IMR-90 (cell line): ENCODE data around the gene RAP1GAP. TPM values are rescaled to one million over a fixed set of nuclear protein-coding genes. Genes with fewer than 3 reads are reported as not detected.

Experiments
- ATAC-seq: fragments of 200-7000 bp; cut with Tn5 transposase; 2 replicates; pipeline ENCODE4 v1.9.1; 2020; ENCODE audit warnings: low read depth, mild to moderate bottlenecking, moderate library complexity
- BruUV-seq: library from RNA; stranded (reverse); fragments of 400-500 nt; replicated peaks from 2 replicates; lab custom pipeline; 2021; lab: Mats Ljungman, UMichigan
- CTCF ChIA-PET: fragments of 300-600 bp; formaldehyde crosslinking; extraction: SDS; loops from one replicate; lab custom pipeline; 2021; ENCODE audit warnings: antibody characterized with exemption; lab: Yijun Ruan, JAX
- POLR2A ChIA-PET: fragments of 300-600 bp; sonication (Branson Sonifier 250); formaldehyde crosslinking; loops from one replicate; lab custom pipeline; 2022; ENCODE audit warnings: antibody characterized with exemption; ENCODE audit not compliant: unreplicated experiment; lab: Charles Lee
- DNase-seq: peaks from one replicate; pipeline ENCODE4 v3.0.0; 2013
- H2AFZ ChIP-seq: replicated peaks from 2 replicates; pipeline ENCODE3; 2013; ENCODE audit warnings: low read length, mild to moderate bottlenecking; ENCODE audit not compliant: poor library complexity
- H2AK5ac ChIP-seq: 2 replicates; pipeline ENCODE4 v1.6.1; 2013; ENCODE audit warnings: low read depth, low read length, inconsistent platforms
- H2AK9ac ChIP-seq: replicated peaks from 2 replicates; pipeline ENCODE3; 2013; ENCODE audit warnings: mild to moderate bottlenecking, low read depth, low read length, moderate library complexity; ENCODE audit not compliant: poor library complexity
- H2BK120ac ChIP-seq: 2 replicates; pipeline ENCODE4 v1.6.1; 2013; ENCODE audit warnings: low read depth, low read length, inconsistent platforms
- H2BK15ac ChIP-seq: 3 replicates; pipeline ENCODE4 v1.6.1; 2013; ENCODE audit warnings: low read depth, low read length, inconsistent platforms
- H2BK20ac ChIP-seq: 2 replicates; pipeline ENCODE4 v1.6.1; 2013; ENCODE audit warnings: low read depth, mild to moderate bottlenecking, inconsistent platforms, low read length, moderate library complexity
- H2BK5ac ChIP-seq: 2 replicates; pipeline ENCODE4 v1.6.1; 2013; ENCODE audit warnings: mild to moderate bottlenecking, low read depth, low read length, inconsistent platforms; ENCODE audit not compliant: poor library complexity, severe bottlenecking
- H3K14ac ChIP-seq: replicated peaks from 2 replicates; pipeline ENCODE4 v1.6.1; 2013; ENCODE audit warnings: low read depth, low read length, inconsistent platforms
- H3K18ac ChIP-seq: 2 replicates; pipeline ENCODE4 v1.6.1; 2013; ENCODE audit warnings: low read depth, low read length, control low read depth
- H3K23ac ChIP-seq: 2 replicates; pipeline ENCODE4 v1.6.1; 2013; ENCODE audit warnings: low read depth, low read length, inconsistent platforms
- H3K27ac ChIP-seq: 2 replicates; pipeline ENCODE4 v1.5.1; 2013; ENCODE audit warnings: mild to moderate bottlenecking, control low read depth, low read length; ENCODE audit not compliant: insufficient read depth
- H3K27me3 ChIP-seq: 2 replicates; pipeline ENCODE4 v1.6.1; 2013; ENCODE audit warnings: low read length; ENCODE audit not compliant: control insufficient read depth, insufficient read depth
- H3K36me3 ChIP-seq: 2 replicates; pipeline ENCODE4 v1.6.1; 2013; ENCODE audit warnings: low read length, mixed read lengths; ENCODE audit not compliant: control insufficient read depth, insufficient read depth
- H3K4ac ChIP-seq: 2 replicates; pipeline ENCODE4 v1.6.1; 2013; ENCODE audit warnings: low read depth, low read length, inconsistent platforms
- H3K4me1 ChIP-seq: 2 replicates; pipeline ENCODE4 v1.6.1; 2013; ENCODE audit warnings: low read length, mixed read lengths; ENCODE audit not compliant: control insufficient read depth, insufficient read depth
- H3K4me2 ChIP-seq: 2 replicates; pipeline ENCODE4 v1.6.1; 2013; ENCODE audit warnings: low read depth, mild to moderate bottlenecking, control low read depth, low read length, moderate library complexity
- H3K4me3 ChIP-seq: 2 replicates; pipeline ENCODE4 v1.5.1; 2013; ENCODE audit warnings: low read depth, mild to moderate bottlenecking, control low read depth, low read length, moderate library complexity; ENCODE audit not compliant: insufficient read depth
- H3K56ac ChIP-seq: 2 replicates; pipeline ENCODE4 v1.6.1; 2013; ENCODE audit warnings: low read length, inconsistent platforms; ENCODE audit not compliant: insufficient read depth; ENCODE audit errors: extremely low read depth
- H3K79me1 ChIP-seq, 2 experiments: 2 replicates each; pipeline ENCODE4 v1.6.1; 2013; ENCODE audit warnings: low read length in 2 of 2, inconsistent platforms in 1 of 2, low read depth in 1 of 2
- H3K9ac ChIP-seq: 2 replicates; pipeline ENCODE4 v1.6.1; 2013; ENCODE audit warnings: low read depth, low read length, control low read depth
- H3K9me1 ChIP-seq: 2 replicates; pipeline ENCODE4 v1.6.1; 2013; ENCODE audit warnings: low read length, inconsistent platforms; ENCODE audit not compliant: insufficient read depth
- H3K9me3 ChIP-seq: 2 replicates; pipeline ENCODE4 v1.6.1; 2013; ENCODE audit warnings: low read length; ENCODE audit not compliant: control insufficient read depth, insufficient read depth
- H4K20me1 ChIP-seq: 2 replicates; pipeline ENCODE4 v1.6.1; 2013; ENCODE audit warnings: low read length, inconsistent platforms; ENCODE audit not compliant: insufficient read depth
- H4K5ac ChIP-seq: 2 replicates; pipeline ENCODE4 v1.6.1; 2013; ENCODE audit warnings: mild to moderate bottlenecking, low read depth, low read length, control low read depth
- H4K8ac ChIP-seq, 2 experiments: 2 replicates each; pipeline ENCODE4 v1.6.1; 2013; ENCODE audit warnings: low read depth in 2 of 2, low read length in 2 of 2, control low read depth in 1 of 2, inconsistent platforms in 1 of 2
- H4K91ac ChIP-seq: 2 replicates; pipeline ENCODE4 v1.6.1; 2013; ENCODE audit warnings: low read depth, low read length, inconsistent platforms; ENCODE audit not compliant: insufficient read depth
- MXI1 ChIP-seq: IDR thresholded peaks from 2 replicates; pipeline ENCODE4 v1.6.1; 2012; ENCODE audit warnings: low read depth, mild to moderate bottlenecking, low read length, moderate library complexity, borderline replicate concordance
- RAD21 ChIP-seq: IDR thresholded peaks from 2 replicates; pipeline ENCODE4 v1.6.1; 2012; ENCODE audit warnings: low read length, improper control_type of control experiment
- SMC3 ChIP-seq: fragments of 150-350 bp; IDR thresholded peaks from 2 replicates; pipeline ENCODE4 v1.6.1; 2016; ENCODE audit warnings: low read depth, mild to moderate bottlenecking, antibody characterized with exemption, low read length, moderate library complexity
- WGBS, 2 experiments: methylation state at CpG; one replicate each; pipeline versions ENCODE4 v1.1.5 to v1.1.7; 2013; ENCODE audit warnings: missing lambda C conversion rate in 2 of 2; ENCODE audit not compliant: insufficient read length in 1 of 2; ENCODE audit errors: extremely low coverage in 2 of 2; 5-methylcytosine and 5-hydroxymethylcytosine counted together
- dilution Hi-C: fragments of 300-500 bp; cut with HindIII; formaldehyde crosslinking; loops from one replicate; pipeline ENCODE4 v1.14.3; 2018; ENCODE audit warnings: low sequenced_read_pairs; ENCODE audit not compliant: unreplicated experiment
- in situ Hi-C: fragments of 300-500 bp; cut with MboI; formaldehyde crosslinking; loops from 3 replicates; pipeline ENCODE4 v1.14.3; 2019; ENCODE audit warnings: low sequenced_read_pairs, inconsistent platforms, mixed read lengths
- intact Hi-C: fragments of 100-400 bp; cut with micrococcal nuclease; formaldehyde crosslinking; loops from 2 replicates; pipeline ENCODE4 v1.10.0; 2022
- polyA plus RNA-seq, 3 experiments: library from polyadenylated mRNA; depleted of rRNA; stranded (reverse); fragments of >200 nt; gene quantifications; 2 replicates each; pipeline ENCODE4 v1.2.3, GENCODE V29; 2012; ENCODE audit warnings: low replicate concordance in 1 of 3
- total RNA-seq: library from RNA; depleted of rRNA; stranded (reverse); fragments of >200 nt; gene quantifications from 2 replicates; pipeline ENCODE4 v1.2.3, GENCODE V29; 2012
- TF ChIP-seq, protein P1 (sequence below): conservative IDR thresholded peaks from 2 replicates; pipeline ENCODE4 v1.5.1; 2012; ENCODE audit warnings: mild to moderate bottlenecking, low read depth, low read length, improper control_type of control experiment

RAP1GAP gene
- total and polyA plus RNA-seq, 2 of the 4 experiments (the other 2 are of a cell fraction), result under 0.01 to 0.10 TPM

DNA sequence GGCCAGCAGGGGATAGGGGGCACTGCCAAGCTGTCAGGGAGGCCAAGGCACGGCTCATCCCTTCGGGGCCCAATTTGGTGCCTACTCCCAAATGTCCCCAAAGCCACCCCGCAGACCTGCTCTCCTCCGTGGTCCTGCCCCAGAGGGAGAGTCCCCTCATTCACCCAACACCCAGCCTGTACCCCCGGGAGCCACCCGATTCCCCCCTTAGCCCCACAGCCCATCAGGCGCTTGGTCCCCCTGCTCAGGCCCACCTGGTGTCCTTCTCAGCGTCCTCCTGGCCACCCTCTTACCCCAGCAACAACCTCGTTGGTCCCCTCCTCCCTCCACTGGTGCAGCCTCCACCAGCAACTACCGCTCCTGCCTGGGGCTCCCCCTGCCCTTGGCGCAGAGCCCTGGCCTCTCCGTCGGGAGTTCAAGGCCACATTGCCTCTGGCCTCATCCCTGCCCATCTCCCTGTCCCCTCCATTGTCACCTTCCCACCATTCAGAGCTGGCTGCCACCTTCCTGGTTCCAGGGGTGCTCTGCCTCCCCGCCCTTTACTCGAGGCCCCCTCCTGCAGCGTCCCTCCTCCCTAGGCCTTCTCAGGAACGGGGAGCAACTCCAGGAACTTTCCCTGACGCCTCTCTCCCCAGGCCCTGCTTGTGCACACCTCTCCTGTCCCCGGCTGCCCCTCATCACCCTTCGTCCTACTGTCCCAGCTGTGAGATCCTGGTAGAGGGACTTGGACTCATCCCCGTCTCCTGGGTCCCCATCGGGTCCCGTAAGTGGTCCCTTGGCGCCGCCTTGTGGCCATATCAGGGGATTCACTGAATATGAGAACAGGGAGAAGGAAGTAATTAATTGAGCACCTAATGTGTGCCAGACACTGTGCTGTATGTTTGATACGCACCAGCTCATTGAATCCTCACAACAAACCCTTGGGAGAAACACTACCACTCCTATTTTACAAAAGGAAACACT is 73.9 kb downstream of the RAP1GAP start:
- DNase-seq (peak; percentile 36), ATAC-seq (peak; percentile 70)
- H3K14ac ChIP-seq, result no peak overlapping the region
- no peak overlapping the region for H4K91ac ChIP-seq
- no peaks in the 10 kb centered on the region for H3K9me1 ChIP-seq
- H3K4me3 ChIP-seq, result no peak overlapping the region
- dilution Hi-C loops, result no loop called here
- 0 out of 2 replicates have a peak overlapping the region, but pooled peaks have one; percentile 63 for H2AK5ac ChIP-seq
- no peak overlapping the region for H2BK20ac ChIP-seq
- H3K79me1 ChIP-seq, result no peaks in the 10 kb centered on the region
- POLR2A ChIA-PET, result no interaction called here
- no peak overlapping the region for H3K23ac ChIP-seq
- 44% methylated on average over 15 of the region's 26 CpGs; no CpG with 5 or more reads in 1 of the 2 experiments for WGBS, 2 experiments
- no peak overlapping the region for H2BK15ac ChIP-seq
- H3K27ac ChIP-seq, result no peak overlapping the region
- no peak overlapping the region for H3K18ac ChIP-seq
- no peak overlapping the region for H2BK5ac ChIP-seq
- in situ Hi-C loops, result loop anchor here (5.0 kb wide), 1 partner anchor 83 kb away; no protein-coding TSS in a partner anchor
- peak overlapping the region; percentile 90 for H2AK9ac ChIP-seq
- CTCF ChIA-PET, result interaction anchor here (0.6 to 1.4 kb wide), 3 partner anchors 225 to 337 kb away, joined by 3 to 8 read pairs (median 5); no protein-coding TSS in a partner anchor
- no peak overlapping the region for H4K5ac ChIP-seq
- no TSS peak for BruUV-seq
- H4K20me1 ChIP-seq, result no peaks in the 10 kb centered on the region; the same call in 1 of the 2 replicates
- H2AFZ ChIP-seq, result peak overlapping the region; percentile 75
- TF ChIP-seq MXI1 (no peak), SMC3 (peak; percentile 91), RAD21 (peak; percentile 94)
- TF ChIP-seq, protein P1, sequence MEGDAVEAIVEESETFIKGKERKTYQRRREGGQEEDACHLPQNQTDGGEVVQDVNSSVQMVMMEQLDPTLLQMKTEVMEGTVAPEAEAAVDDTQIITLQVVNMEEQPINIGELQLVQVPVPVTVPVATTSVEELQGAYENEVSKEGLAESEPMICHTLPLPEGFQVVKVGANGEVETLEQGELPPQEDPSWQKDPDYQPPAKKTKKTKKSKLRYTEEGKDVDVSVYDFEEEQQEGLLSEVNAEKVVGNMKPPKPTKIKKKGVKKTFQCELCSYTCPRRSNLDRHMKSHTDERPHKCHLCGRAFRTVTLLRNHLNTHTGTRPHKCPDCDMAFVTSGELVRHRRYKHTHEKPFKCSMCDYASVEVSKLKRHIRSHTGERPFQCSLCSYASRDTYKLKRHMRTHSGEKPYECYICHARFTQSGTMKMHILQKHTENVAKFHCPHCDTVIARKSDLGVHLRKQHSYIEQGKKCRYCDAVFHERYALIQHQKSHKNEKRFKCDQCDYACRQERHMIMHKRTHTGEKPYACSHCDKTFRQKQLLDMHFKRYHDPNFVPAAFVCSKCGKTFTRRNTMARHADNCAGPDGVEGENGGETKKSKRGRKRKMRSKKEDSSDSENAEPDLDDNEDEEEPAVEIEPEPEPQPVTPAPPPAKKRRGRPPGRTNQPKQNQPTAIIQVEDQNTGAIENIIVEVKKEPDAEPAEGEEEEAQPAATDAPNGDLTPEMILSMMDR, result peak; percentile 88
- H3K9me3 ChIP-seq, result no peaks in the 10 kb centered on the region
- H3K36me3 ChIP-seq, result no peaks in the 10 kb centered on the region
- H3K4me1 ChIP-seq, result no peaks in the 10 kb centered on the region
- H2BK120ac ChIP-seq, result no peak overlapping the region
- intact Hi-C loops, result loop anchor here (1.0 to 2.0 kb wide), 2 partner anchors 86 to 225 kb away; partner anchors contain the start of gene ALPL
- H3K9ac ChIP-seq, result no peak overlapping the region
- no peak overlapping the region for H3K56ac ChIP-seq
- H3K4me2 ChIP-seq, result no peak overlapping the region
- no peak overlapping the region for H4K8ac ChIP-seq
- H3K27me3 ChIP-seq, result peaks cover 22% of the 10 kb centered on the region
- H3K4ac ChIP-seq, result no peak overlapping the region; the same call in 1 of the 2 replicates
